ENCODE results near the gene KIF13A.

DNA sequence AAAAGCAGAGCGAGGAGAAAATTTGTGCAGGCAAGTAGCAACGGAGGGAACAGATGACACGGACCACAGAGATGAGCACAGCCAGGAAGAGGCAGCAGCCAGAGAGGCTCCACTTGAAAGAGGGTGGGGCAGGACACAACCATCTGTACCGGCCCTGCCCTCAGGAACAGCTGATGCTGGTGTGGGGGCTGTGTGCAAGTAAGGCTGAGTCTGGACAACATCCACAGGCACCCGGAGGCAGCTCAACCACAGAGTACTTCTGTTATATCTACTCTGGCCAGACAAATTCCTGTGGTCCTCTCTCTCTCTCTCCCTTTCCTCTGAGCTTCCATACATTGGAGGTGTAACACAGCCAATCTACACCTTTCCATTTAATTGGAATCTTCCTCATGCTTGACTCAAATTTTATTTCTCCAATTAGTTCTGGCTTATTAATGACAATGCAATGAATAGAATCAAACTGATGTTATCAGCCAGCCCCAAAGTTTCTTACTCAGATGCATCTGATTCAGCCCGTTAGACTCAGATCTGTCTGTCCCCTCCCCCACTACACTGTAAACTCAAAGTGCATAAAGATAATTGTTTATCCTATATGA lies 24.9 kb downstream of the KIF13A start:
- no peak for TF ChIP-seq CTCF (IDR thresholded peaks at IDR 0.05; ENCODE audit: low read length)
- TF ChIP-seq EZH2 (optimal IDR thresholded peaks at IDR 0.05; ENCODE audit: low read depth, low read length) = no peak

Data from MM.1S (cell line).